Adipose tissue (tissue), 3 donors: ENCODE results near the gene SOS1. TPM values are rescaled to one million over a fixed set of nuclear protein-coding genes. Genes with fewer than 3 reads are reported as not detected.
"Not testable (repeated sequence)": the region's sequence is repeated elsewhere in the genome, so short reads cannot be mapped to it uniquely, and the experiment has no call there.

Experiments
- H3K27ac ChIP-seq: one replicate; pipeline ENCODE4 v1.5.1; 2013; ENCODE audit warnings: low read depth, low read length
- WGBS, 3 donors: extraction: QIAGEN DNeasy Blood & Tissue Kit; methylation state at CpG; one replicate each; pipeline ENCODE4 v1.1.7; 2013; 5-methylcytosine and 5-hydroxymethylcytosine counted together
- polyA plus RNA-seq, 3 donors: library from polyadenylated mRNA; stranded (reverse); fragments of 200-250 nt; gene quantifications; one replicate each; pipeline ENCODE4 v1.2.3, GENCODE V29; 2013
- donor health status: healthy with polysubstance abuse.
- donor health status: Bipolar disorder and iron deficiency.
- donor health status: healthy.

SOS1 gene
- polyA plus RNA-seq, 3 donors: 3.9 to 22.9 (median 9.2) TPM

DNA sequence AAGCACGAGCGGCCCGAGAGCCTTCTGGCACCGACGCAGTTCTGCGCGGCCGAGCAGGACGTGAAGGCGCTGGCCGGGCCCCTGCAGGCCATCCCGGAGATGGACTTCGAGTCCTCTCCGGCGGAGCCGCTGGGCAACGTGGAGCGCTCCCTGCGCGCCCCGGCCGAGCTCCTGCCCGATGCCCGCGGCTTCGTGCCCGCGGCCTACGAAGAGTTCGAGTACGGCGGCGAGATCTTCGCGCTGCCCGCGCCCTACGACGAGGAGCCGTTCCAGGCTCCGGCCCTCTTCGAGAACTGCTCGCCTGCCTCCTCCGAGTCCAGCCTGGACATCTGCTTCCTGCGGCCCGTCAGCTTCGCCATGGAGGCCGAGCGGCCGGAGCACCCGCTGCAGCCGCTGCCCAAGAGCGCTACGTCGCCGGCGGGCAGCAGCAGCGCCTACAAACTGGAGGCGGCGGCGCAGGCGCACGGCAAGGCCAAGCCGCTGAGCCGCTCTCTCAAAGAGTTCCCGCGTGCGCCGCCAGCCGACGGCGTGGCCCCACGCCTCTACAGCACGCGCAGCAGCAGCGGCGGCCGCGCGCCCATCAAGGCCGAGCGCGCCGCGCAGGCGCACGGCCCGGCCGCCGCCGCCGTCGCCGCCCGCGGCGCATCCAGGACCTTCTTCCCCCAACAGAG, 160.8 kb downstream of the SOS1 start:
- 5 to 10% (median 6%) methylated on average over 85 to 97 of the region's 97 CpGs for WGBS, 3 donors
- H3K27ac ChIP-seq: no peak overlapping the region

DNA sequence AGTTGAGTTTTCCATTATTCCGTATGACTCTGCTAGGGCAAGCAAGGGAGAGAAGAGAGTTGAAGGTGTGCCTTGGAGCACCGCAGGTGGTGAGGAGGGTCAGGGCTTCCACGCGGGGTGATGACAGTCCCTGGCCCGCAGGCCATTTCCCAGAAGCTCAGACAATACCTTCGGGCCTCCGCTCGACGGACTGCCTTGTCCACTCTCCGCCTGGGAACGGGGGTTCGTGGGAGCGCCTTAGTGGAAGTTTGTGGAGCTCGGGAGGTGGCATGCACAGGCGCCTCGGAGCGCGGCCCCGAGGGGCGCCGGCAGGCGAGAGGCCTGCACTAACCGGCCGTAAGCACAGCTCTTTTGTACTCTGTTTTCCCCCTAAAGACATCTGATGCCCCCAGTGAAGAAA, 161.4 kb downstream of the SOS1 start:
- WGBS, 3 donors: 78 to 88% (median 78%) methylated on average over 24 of the region's 24 CpGs
- H3K27ac ChIP-seq: no peak overlapping the region

GRCh38 chr2:38957972-38958371, 162.9 kb downstream of the SOS1 start:
- no peak overlapping the region for H3K27ac ChIP-seq
- 93 to 98% (median 94%) methylated on average over 5 of the region's 5 CpGs for WGBS, 3 donors

DNA sequence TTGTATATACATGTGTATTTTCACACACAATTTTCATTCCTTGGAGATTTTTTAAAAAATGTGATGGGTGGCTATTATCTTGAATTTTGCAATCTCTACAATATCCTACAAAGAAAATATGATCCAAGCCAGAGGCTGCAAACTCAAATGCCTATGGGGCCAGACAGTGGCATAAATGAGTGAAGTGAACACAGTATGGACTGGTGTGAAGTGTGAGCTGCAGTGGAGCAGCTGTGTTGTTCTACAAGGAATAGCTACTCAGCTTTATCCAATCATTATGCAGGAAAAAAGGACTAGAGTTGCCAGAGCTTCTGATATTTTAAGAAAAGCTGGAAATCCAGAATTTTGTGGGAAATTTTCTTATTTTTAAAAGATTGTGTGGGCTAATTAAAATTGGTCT, 169.1 kb downstream of the SOS1 start:
- no peak overlapping the region for H3K27ac ChIP-seq

DNA sequence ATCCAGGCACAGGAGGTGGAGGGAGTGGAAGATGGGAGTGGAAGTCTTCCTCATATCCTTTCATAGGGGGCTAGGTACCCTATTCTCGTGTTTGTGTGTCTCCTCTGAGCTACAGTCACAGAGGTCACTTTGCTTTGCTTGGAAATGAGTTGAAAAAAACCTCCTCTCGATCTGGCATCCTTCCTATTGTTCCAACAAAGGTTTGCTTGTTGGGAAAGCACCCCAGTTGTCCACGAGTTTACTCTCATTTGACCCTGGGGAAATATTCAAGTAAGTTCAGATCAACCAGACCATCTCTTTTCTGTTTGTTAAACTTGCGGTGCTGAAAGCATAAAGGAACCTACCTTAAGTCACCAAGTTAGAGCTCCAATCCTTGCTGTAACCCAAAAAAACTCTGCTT, 171.9 kb downstream of the SOS1 start:
- 58 to 80% (median 73%) methylated on average over 4 of the region's 4 CpGs for WGBS, 3 donors

DNA sequence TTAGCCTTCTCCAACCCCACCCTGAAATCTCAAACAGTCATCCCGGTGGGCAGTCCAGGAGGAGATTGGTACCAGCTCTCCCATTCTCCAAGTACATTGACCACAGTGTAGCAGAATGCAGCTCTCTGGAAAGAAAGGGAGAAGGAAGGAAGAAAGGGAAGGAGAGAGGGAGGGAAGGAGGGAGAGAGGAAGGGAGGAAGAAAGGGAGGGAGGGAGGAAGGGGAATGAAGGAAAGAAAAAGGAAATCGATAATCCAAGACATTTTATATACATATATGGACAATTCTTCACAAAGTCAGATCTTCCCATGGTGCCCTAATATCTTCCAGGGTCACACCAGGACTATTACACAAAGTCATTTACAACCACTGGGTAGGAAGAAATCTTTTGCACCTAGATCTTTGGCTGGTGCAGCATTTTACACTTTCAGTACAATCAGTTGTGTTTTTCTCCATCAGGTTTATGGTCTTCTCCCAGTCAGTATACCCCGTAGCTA, 172.4 kb downstream of the SOS1 start:
- no peak overlapping the region for H3K27ac ChIP-seq
- WGBS, 3 donors: 73 to 91% (median 86%) methylated on average over 3 of the region's 3 CpGs

More for the DNA sequence above, 171.9 kb downstream of the SOS1 start:
- no peak overlapping the region for H3K27ac ChIP-seq

DNA sequence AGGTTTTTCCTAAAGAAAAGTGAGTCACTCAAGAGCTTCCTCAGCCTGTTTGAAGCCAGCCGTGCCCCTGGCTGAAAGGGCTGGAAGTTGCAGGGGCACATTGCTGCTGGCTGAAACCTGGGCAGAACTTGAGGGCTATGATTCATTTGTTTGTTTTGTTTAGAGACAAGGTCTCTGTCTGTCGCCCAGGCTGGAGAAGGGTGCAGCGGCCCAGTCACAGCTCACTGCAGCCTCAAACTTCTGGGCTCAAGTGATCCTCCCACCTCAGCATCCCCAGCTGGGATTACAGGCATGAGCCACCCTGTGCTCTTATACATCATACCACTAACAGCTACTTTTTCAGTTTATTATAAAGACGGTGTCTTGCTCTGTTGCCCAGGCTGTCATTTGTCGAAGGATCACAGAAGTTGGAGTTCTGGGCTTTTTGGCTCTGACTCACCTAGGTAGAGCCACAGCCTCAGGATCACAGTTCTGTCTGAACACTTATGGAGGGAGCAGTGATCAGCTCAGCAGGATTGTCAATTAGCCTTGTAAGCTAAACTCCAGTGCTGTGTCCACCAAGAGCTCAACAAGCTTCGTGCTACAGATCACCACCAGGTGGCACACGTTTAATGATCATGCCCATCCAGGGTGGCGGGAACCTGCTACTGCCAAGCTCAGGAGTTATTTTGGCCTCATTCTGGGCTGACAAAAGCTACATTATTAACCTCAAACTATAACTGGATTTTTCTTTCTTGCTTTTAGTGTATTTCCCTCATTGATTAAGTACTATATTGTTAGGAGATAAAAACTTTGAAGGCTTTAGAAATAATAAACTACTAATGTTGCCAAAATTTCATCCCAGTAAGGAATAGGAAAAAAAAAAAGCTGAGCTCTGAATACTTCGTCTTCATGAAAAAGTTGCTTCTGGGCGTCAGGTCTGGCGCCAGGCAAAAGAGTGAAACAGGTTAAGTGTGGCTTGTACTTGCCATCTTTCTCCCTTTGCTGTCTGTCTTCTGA, 173.3 kb downstream of the SOS1 start:
- WGBS, 3 donors: 49 to 67% (median 66%) methylated on average over 11 of the region's 11 CpGs
- H3K27ac ChIP-seq: no peak overlapping the region

DNA sequence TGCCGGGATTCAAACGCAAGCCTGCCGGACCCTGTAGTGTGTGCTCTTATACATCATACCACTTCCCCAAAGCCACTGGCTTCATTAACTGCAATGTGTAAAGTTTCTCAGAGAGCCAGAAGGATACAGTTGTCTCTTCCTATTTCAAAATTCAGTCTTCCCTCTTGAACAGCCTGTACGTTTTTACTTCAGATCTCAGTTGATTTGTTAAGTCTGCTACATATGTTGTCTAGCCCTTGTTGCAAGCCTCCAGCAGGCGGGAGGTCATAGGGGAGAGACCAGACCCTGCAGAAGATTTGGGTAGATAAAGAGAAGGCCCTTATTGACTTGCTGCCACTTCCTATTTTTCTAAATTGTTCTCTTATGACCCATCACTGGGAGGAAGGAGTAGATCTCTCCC, 174.9 kb downstream of the SOS1 start:
- H3K27ac ChIP-seq: no peak overlapping the region
- whole genome bisulfite sequencing, 3 donors: 56 to 87% (median 69%) methylated on average over 5 of the region's 5 CpGs

GRCh38 chr2:38945372-38945771, 175.5 kb downstream of the SOS1 start:
- WGBS, 3 donors: 70 to 90% (median 72%) methylated on average over 4 of the region's 4 CpGs

GRCh38 chr2:38943784-38944183, 177.1 kb downstream of the SOS1 start:
- H3K27ac ChIP-seq: no peak overlapping the region

More at GRCh38 chr2:38945372-38945771, 175.5 kb downstream of the SOS1 start:
- no peak overlapping the region for H3K27ac ChIP-seq

DNA sequence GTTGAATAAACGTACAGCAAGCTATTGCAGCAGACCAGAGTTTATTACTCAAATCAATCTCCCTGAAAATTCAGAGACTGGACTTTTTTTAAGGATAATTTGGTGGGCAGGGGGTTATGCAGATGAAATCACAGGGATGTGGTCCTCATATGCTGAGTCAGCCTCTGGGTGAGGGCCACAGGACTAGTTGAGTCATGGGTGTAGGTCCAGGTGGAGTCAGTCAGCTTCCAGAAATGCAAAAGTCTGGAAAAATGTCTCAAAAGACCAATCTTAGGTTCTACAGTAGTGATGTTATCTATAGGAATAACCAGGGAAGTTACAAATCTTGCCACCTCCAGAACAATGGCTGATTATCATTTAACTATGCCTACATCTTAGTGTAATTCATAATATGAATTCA, 180.1 kb downstream of the SOS1 start:
- no peak overlapping the region for H3K27ac ChIP-seq
- 71 to 81% (median 81%) methylated on average over 1 of the region's 1 CpG for WGBS, 3 donors

GRCh38 chr2:38937548-38937947, 183.3 kb downstream of the SOS1 start:
- H3K27ac ChIP-seq: no peak overlapping the region
- WGBS, 3 donors: 73 to 90% (median 77%) methylated on average over 3 of the region's 3 CpGs

DNA sequence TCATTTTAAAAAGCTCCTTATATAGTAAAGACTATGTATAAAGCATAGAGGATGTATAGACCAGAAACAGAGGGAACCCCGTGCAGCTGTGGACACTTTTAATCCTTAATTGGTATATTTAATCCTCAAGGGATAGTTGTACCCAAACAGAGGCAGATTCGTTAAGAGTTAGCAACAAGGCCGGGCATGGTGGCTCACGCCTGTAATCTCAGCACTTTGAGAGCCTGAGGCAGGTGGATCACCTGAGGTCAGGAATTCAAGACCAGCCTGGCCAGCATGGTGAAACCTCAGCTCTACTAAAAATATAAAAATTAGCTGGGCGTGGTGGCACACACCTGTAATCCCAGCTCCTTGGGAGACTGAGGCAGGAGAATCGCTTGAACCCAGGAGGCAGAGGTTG, 184.3 kb downstream of the SOS1 start:
- H3K27ac ChIP-seq: not testable (repeated sequence)
- 91 to 94% (median 91%) methylated on average over 6 of the region's 6 CpGs for WGBS, 3 donors

GRCh38 chr2:38935568-38936172, 185.2 kb downstream of the SOS1 start:
- H3K27ac ChIP-seq: no peak overlapping the region
- 86 to 93% (median 89%) methylated on average over 4 of the region's 4 CpGs for WGBS, 3 donors

- H3K27ac ChIP-seq: no peak overlapping the region
- WGBS, 3 donors: 71 to 73% (median 72%) methylated on average over 5 of the region's 5 CpGs
Observed at GRCh38 chr2:38934742-38935141, 186.1 kb downstream of the SOS1 start.

- 84 to 92% (median 89%) methylated on average over 3 of the region's 3 CpGs for WGBS, 3 donors
Observed at GRCh38 chr2:38933653-38934052, 187.2 kb downstream of the SOS1 start.

GRCh38 chr2:38932586-38932985, 188.3 kb downstream of the SOS1 start:
- whole genome bisulfite sequencing, 3 donors: 35 to 58% (median 54%) methylated on average over 1 of the region's 1 CpG
- no peak overlapping the region for H3K27ac ChIP-seq

More at GRCh38 chr2:38933653-38934052, 187.2 kb downstream of the SOS1 start:
- H3K27ac ChIP-seq: no peak overlapping the region
